OCI-LY1 (cell line): ENCODE results near the gene PSMG1.

Experiments used
- CTCF ChIP-seq: fragments of 200-600 bp; sonication (generic), shearing (Covaris generic); IDR thresholded peaks from 2 replicates; pipeline ENCODE4 v1.5.1; 2017; ENCODE audit warnings: mild to moderate bottlenecking, antibody characterized with exemption, low read length, moderate library complexity, mixed read lengths
- EZH2 ChIP-seq: fragments of 200-600 bp; sonication (generic), shearing (Covaris generic); IDR thresholded peaks from 2 replicates; pipeline ENCODE4 v1.8.0; 2017; ENCODE audit warnings: borderline replicate concordance, mixed run types, mild to moderate bottlenecking, antibody characterized with exemption, low read length, moderate library complexity, mixed read lengths

- TF ChIP-seq CTCF (no peak), EZH2 (no peak)
Measured at GRCh38 chr21:39218082-39218409, 34.8 kb upstream of the PSMG1 start.
